ENCODE results near the gene POMT1. TPM values are rescaled to one million over a fixed set of nuclear protein-coding genes. Genes with fewer than 3 reads are reported as not detected.

The POMT1 gene
- total RNA-seq, 1 donor from 2014 or later, result 34.8 TPM

GRCh38 chr9:131522257-131523085 is 19.8 kb downstream of the POMT1 start:
- Mint-ChIP-seq H3K27me3 (ENCODE audit: low read depth, unreplicated experiment) (no peaks in the 10 kb centered on the region), H3K4me1 (ENCODE audit: low read depth, unreplicated experiment) (peaks cover 11% of the 10 kb centered on the region), H3K9me3 (ENCODE audit: unreplicated experiment) (no peaks in the 10 kb centered on the region), H3K27ac (ENCODE audit: unreplicated experiment) (peak overlapping the region; percentile 41), H3K36me3 (ENCODE audit: low read depth, unreplicated experiment) (peaks cover 31% of the 10 kb centered on the region), H3K4me3 (ENCODE audit: unreplicated experiment) (no peak overlapping the region)
- DNase-seq (ENCODE audit: low read depth) (no peak), FAIRE-seq (no peak)
- H3K79me2 ChIP-seq (ENCODE audit: insufficient read depth, low read length), result no peaks in the 10 kb centered on the region
- H4K20me1 ChIP-seq (ENCODE audit: insufficient read depth, low read length), result peaks cover 3% of the 10 kb centered on the region
- no peak overlapping the region for H3K9ac ChIP-seq (ENCODE audit: low read length)
- TF ChIP-seq CTCF (IDR thresholded peaks at IDR 0.05; ENCODE audit: insufficient read depth, low read depth, low read length) (no peak), EZH2 (IDR thresholded peaks at IDR 0.05; ENCODE audit: insufficient read depth, low read length) (no peak)
- H3K4me3 ChIP-seq (ENCODE audit: insufficient read depth, low read depth, low read length), result no peak overlapping the region
- no peak overlapping the region for H3K27ac ChIP-seq (ENCODE audit: low read depth, low read length)
- H3K4me2 ChIP-seq (ENCODE audit: low read length), result no peak overlapping the region
- peaks cover 27% of the 10 kb centered on the region for H3K36me3 ChIP-seq (ENCODE audit: insufficient read depth, low read length)
- no peak overlapping the region for H2AFZ ChIP-seq (ENCODE audit: low read depth, low read length)
- no peaks in the 10 kb centered on the region for H3K27me3 ChIP-seq (ENCODE audit: insufficient read depth, low read length)
- H3K9me3 ChIP-seq (ENCODE audit: insufficient read depth, low read depth, low read length), result no peaks in the 10 kb centered on the region
- H3K4me1 ChIP-seq (ENCODE audit: insufficient read depth, low read length), result peaks cover 2% of the 10 kb centered on the region

GRCh38 chr9:131523086-131523388 is 20.3 kb downstream of the POMT1 start:
- H3K36me3 Mint-ChIP-seq (ENCODE audit: low read depth, unreplicated experiment), result peaks cover 28% of the 10 kb centered on the region
- Histone ChIP-seq H3K36me3 (ENCODE audit: insufficient read depth, low read length) (peaks cover 26% of the 10 kb centered on the region), H2AFZ (ENCODE audit: low read depth, low read length) (no peak overlapping the region), H3K9ac (ENCODE audit: low read length) (no peak overlapping the region), H3K4me1 (ENCODE audit: insufficient read depth, low read length) (peaks cover 2% of the 10 kb centered on the region), H4K20me1 (ENCODE audit: insufficient read depth, low read length) (peaks cover 3% of the 10 kb centered on the region), H3K4me2 (ENCODE audit: low read length) (no peak overlapping the region), H3K79me2 (ENCODE audit: insufficient read depth, low read length) (no peaks in the 10 kb centered on the region), H3K27me3 (ENCODE audit: insufficient read depth, low read length) (no peaks in the 10 kb centered on the region), H3K27ac (ENCODE audit: low read depth, low read length) (no peak overlapping the region), H3K9me3 (ENCODE audit: insufficient read depth, low read depth, low read length) (no peaks in the 10 kb centered on the region), H3K4me3 (ENCODE audit: insufficient read depth, low read depth, low read length) (no peak overlapping the region)
- DNase-seq (ENCODE audit: low read depth), result no peak
- H3K4me3 Mint-ChIP-seq (ENCODE audit: unreplicated experiment), result no peak overlapping the region
- FAIRE-seq, result no peak
- peak overlapping the region; percentile 47 for H3K27ac Mint-ChIP-seq (ENCODE audit: unreplicated experiment)
- TF ChIP-seq EZH2 (IDR thresholded peaks at IDR 0.05; ENCODE audit: insufficient read depth, low read length), result no peak
- no peak for TF ChIP-seq CTCF (IDR thresholded peaks at IDR 0.05; ENCODE audit: insufficient read depth, low read depth, low read length)
- no peaks in the 10 kb centered on the region for H3K9me3 Mint-ChIP-seq (ENCODE audit: unreplicated experiment)
- H3K4me1 Mint-ChIP-seq (ENCODE audit: low read depth, unreplicated experiment), result peaks cover 11% of the 10 kb centered on the region
- H3K27me3 Mint-ChIP-seq (ENCODE audit: low read depth, unreplicated experiment), result no peaks in the 10 kb centered on the region
